GM12891 (cell line): ENCODE measurements around the gene SCRN2.

ENCODE experiments used
- DNase-seq: peaks from one replicate; pipeline ENCODE4 v3.0.0; 2011; ENCODE audit warnings: low spot score; ENCODE audit not compliant: insufficient read length
- FAIRE-seq: peaks from 2 replicates; lab custom pipeline; 2011; peaks lifted over from hg19 to GRCh38; lab: Jason Lieb, UNC
- PAX5 ChIP-seq: IDR thresholded peaks from 2 replicates; pipeline ENCODE4 v1.6.1; 2011; ENCODE audit warnings: low read length, moderate library complexity, mild to moderate bottlenecking; ENCODE audit not compliant: insufficient read depth, severe bottlenecking
- POLR2A ChIP-seq: IDR thresholded peaks from 2 replicates; pipeline ENCODE4 v1.6.1; 2011; ENCODE audit warnings: low read depth, low read length, control low read depth
- POLR2AphosphoS5 ChIP-seq: IDR thresholded peaks from 2 replicates; pipeline ENCODE4 v1.6.1; 2011; ENCODE audit warnings: low read depth, low read length, control low read depth
- POU2F2 ChIP-seq: IDR thresholded peaks from 2 replicates; pipeline ENCODE4 v1.6.1; 2011; ENCODE audit warnings: low read depth, mild to moderate bottlenecking, control low read depth, low read length, moderate library complexity
- SPI1 ChIP-seq: IDR thresholded peaks from 2 replicates; pipeline ENCODE4 v1.6.1; 2011; ENCODE audit warnings: low read depth, low read length, control low read depth
- TAF1 ChIP-seq: IDR thresholded peaks from 2 replicates; pipeline ENCODE4 v1.6.1; 2011; ENCODE audit warnings: low read depth, low read length, control low read depth

SCRN2 gene

GRCh38 chr17:47879776-47880454 is 38.8 kb upstream of the SCRN2 start:
- no peak for TF ChIP-seq TAF1
- no peak for TF ChIP-seq SPI1
- no peak for TF ChIP-seq POLR2AphosphoS5
- TF ChIP-seq POU2F2 = no peak
- TF ChIP-seq POLR2A = no peak
- TF ChIP-seq PAX5 = no peak
- no peak for FAIRE-seq
- DNase-seq = no peak

DNA sequence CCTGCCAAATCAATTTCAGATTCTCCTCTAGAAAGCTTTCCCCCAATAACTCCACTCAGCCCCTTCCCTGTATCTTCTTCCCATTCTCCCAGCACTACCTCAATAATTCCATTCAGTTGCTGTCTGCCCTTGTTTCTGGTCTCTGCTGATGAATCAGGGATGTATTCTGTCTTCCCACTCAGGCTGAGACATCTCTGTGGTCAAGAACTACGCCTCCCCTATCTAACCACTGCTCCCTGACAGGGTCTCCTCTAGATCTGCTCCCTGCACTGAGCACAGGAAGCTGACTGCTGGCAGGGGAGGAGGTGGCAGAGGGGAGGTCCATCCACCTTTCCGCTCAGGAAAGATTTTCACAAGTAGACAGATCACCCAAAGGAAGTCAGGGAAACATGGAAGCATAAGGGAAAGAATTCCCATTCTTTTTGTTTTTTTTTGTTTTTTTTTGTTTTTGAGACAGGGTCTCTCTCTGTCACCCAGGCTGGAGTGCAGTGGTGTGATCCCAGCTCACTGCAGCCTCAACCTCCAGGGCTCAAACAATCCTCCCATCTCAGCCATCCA is 38.0 kb upstream of the SCRN2 start:
- FAIRE-seq (no peak), DNase-seq (no peak)
- TF ChIP-seq POLR2AphosphoS5 (no peak), POU2F2 (no peak), TAF1 (no peak), POLR2A (no peak), SPI1 (no peak), PAX5 (no peak)

DNA sequence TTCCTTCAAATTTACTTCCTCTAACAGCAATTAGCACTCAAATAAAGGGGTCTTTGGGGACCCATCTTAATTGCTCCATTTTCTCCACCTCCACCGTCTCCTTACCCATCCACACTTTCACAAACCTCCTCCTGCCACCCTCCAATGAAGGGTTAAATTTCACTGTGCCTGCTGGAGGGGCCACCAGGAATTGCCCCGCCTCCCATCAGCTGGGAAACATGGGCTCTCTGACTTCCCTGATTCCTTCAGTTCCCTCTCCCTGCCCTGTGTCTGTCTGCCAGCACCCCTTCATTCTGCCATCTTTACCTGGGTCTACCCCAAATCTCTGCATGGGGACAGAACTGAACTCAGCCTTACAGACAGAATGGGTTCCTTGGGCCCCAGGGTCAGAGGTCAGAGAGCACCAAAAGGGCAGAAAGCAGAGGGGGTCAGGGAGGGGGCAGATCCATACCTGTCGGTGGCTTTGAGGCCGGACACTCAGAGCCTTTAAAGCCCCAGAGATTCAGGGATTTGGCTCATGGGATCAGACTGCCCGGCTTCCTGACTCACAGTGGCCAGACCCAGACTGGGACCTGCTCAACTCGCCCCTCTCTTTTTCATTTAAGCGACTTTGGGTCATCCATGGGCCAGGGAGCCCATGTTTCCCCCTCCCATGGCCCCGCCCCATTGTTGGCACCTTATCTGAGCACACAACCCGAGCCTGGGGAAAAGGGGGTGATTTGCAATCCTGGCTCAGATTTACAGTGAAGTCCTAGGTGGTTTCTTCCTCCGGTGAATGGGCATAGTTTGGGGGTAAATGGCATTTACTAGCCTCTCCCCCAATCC is 37.3 kb upstream of the SCRN2 start:
- DNase-seq (no peak), FAIRE-seq (no peak)
- TF ChIP-seq POU2F2 (no peak), POLR2AphosphoS5 (no peak), TAF1 (no peak), POLR2A (no peak), SPI1 (no peak), PAX5 (no peak)

GRCh38 chr17:47877368-47878034 is 36.4 kb upstream of the SCRN2 start:
- DNase-seq = no peak
- TF ChIP-seq POU2F2 (no peak), PAX5 (no peak), POLR2A (no peak), POLR2AphosphoS5 (no peak), SPI1 (no peak), TAF1 (no peak)
- FAIRE-seq = no peak

DNA sequence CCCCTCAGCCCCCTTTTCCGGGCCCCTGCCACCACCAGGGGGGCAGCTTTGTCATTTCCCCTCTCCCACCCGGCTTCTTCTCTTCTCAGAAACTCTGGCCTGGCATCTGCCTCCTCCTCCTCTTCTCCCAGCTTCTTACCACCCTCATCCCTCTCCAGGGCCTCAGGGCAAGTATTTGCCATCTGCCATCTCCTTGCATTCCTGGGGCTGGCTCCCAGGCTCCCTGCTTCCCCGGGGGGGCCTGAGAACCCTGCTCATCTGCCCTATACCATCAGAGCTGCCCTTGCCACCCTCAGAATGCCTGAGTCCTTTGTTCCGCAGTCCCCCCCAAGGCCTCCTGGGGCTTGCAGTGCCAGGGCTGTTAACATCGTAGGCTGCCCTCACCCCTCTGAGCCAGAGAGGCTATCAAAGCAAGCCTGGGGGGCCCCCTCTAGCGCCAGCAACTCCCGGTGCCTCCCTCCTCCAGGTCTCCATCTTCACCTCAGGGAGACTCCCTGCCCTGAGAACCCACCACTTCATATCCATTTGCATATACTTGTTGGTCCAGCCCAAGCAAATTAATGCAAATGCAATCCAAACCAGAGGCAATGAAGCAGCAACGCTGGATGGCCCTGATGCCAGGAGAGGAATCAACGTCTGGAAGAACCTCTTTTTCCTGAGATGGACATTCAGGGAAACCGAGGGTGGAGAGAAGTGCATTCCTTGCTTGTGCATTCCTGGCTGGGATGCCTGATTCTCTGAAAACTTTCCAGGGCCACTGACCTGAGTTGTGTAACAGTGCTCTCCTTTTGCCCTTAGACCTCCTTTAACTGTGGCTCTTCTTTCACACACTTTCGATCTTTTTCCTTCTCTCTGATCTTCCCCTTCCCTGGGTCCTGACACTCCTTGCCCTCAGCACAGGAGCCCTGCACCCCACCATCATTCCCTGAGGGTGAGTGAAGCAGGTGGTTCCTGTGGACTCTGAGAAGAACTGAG is 34.2 kb upstream of the SCRN2 start:
- TF ChIP-seq PAX5 = no peak
- no peak for TF ChIP-seq SPI1
- TF ChIP-seq TAF1 = no peak
- no peak for TF ChIP-seq POU2F2
- TF ChIP-seq POLR2A = no peak
- TF ChIP-seq POLR2AphosphoS5 = no peak
- DNase-seq (no peak), FAIRE-seq (no peak)

DNA sequence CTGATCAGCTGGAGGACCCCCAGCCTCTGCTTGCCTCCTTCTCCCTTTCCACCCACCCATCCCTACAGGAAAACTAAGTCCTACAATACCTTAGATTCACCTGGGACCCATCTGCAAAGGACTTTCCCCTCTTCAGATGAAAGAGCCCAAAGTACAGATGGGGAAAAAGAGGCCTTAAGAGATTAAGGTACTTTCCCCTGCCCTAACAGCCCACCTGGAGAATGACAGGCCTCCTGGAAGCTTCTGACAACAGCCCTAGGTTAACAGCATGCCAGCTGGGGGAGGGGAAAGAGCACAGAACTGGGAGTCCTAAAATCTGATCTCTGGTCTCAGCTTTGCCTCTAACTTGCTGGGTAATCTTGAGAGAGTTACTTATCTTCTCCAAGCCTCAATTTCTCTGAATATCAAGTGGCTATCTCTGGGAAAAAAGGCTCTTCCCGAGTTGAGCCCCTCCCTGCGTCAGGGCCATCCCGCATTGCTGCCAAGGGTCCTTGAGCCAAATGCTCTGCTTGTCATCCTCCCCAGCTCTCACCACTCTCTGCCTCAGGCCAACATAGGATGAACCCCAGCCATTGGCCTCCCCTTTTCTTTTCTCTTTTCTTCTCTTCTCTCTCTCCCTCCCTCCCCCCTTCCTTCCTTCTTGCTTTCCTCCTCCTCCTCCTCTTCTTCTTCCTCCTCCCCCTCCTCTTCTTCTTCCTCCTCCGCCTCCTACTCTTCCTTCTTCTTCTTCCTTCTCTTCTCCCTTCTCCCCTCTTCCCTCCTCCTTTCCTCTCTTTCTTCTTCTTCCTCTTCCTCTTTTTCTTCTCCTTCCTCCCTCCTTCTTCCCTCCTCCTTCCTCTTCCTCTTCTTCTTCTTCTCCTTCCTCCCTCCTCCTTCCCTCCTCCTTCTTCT is 32.4 kb upstream of the SCRN2 start:
- FAIRE-seq = no peak
- no peak for DNase-seq
- TF ChIP-seq SPI1 (no peak), POU2F2 (no peak), PAX5 (no peak), TAF1 (no peak), POLR2A (no peak), POLR2AphosphoS5 (no peak)

DNA sequence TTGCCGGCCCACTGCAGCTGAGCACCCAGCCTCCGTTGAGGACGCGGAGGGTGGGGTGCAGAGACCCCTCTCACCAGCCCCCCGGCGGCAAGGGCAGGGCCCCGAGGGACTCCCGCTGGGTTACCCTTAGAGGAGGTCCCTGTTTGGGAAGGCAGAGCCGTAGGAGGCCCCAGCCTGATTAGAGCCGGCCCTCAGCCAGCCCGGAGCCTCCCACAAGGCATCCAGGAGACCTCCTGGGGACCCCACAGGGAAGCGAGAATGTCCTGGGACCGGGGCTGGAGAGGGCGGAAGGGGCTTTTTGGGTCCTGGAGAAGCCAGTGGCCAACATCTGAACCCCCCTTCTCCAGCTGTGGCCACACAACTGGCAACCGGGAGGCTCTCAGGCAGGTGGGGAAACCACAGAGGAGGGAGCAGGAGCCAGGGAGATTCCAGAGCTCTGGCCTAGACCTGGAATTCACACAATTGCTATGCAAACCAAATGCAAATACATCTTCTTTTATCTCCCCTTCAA is 31.6 kb upstream of the SCRN2 start:
- TF ChIP-seq POLR2A (no peak), POU2F2 (no peak), TAF1 (no peak), POLR2AphosphoS5 (no peak), SPI1 (no peak), PAX5 (no peak)
- DNase-seq (no peak), FAIRE-seq (no peak)
